A549 (cell line): Measurements from ENCODE around the gene MYOD1. TPM values are rescaled to one million over a fixed set of nuclear protein-coding genes. Genes with fewer than 3 reads are reported as not detected.

Experiments used
- ATAC-seq, 2 experiments: fragments of 200-7000 bp in 1 of 2; fragments of >200 bp in 1 of 2; cut with Nextera tagmentation in 1 of 2; cut with Tn5 transposase in 1 of 2; 3 replicates each; pipeline versions ENCODE4 v1.8.0 to v1.9.1; 2018 to 2020; ENCODE audit warnings: mild to moderate bottlenecking in 1 of 2, moderate library complexity in 1 of 2
- CTCF ChIA-PET: fragments of 300-600 bp; sonication (Branson Sonifier 250); formaldehyde crosslinking; extraction: SDS; loops from one replicate; lab custom pipeline; 2021; ENCODE audit warnings: antibody characterized with exemption, inconsistent platforms; lab: Yijun Ruan, JAX
- POLR2A ChIA-PET: fragments of 350-600 bp; formaldehyde crosslinking; extraction: SDS; loops from one replicate; lab custom pipeline; 2021; ENCODE audit warnings: antibody characterized with exemption, inconsistent platforms; lab: Yijun Ruan, JAX
- DNase-seq, 2 experiments: peaks; one replicate each; pipeline versions ENCODE4 v3.0.0 to v3.0.0-alpha.2; 2011 to 2016; ENCODE audit warnings: low read depth in 1 of 2, low spot score in 1 of 2
- FAIRE-seq: peaks from 2 replicates; lab custom pipeline; 2011; peaks lifted over from hg19 to GRCh38; lab: Jason Lieb, UNC
- H3K27ac ChIP-seq, 2 experiments: fragments of >200 bp; sonication (Bioruptor Twin); formaldehyde crosslinking; 3 replicates each; pipeline ENCODE4 v1.5.1; 2016 to 2017
- H3K4me1 ChIP-seq: fragments of >200 bp; sonication (Bioruptor Twin); formaldehyde crosslinking; 3 replicates; pipeline ENCODE4 v1.6.1; 2016
- H3K4me2 ChIP-seq: fragments of >200 bp; sonication (Bioruptor Twin); formaldehyde crosslinking; 3 replicates; pipeline ENCODE4 v1.6.1; 2016
- H3K4me3 ChIP-seq: fragments of >200 bp; sonication (Bioruptor Twin); formaldehyde crosslinking; 3 replicates; pipeline ENCODE4 v1.5.1; 2016
- H3K9me3 ChIP-seq: fragments of >200 bp; sonication (Bioruptor Twin); formaldehyde crosslinking; 3 replicates; pipeline ENCODE4 v1.6.1; 2016
- BHLHE40 ChIP-seq: IDR thresholded peaks from 2 replicates; pipeline ENCODE4 v1.6.1; 2012; ENCODE audit warnings: low read depth, low read length, inconsistent platforms
- CBX8 ChIP-seq: fragments of 200-600 bp; sonication (generic); IDR thresholded peaks from 2 replicates; pipeline ENCODE4 v1.6.1; 2016
- CEBPB ChIP-seq, 2 experiments: fragments of >200 bp in 1 of 2; sonication (Bioruptor Twin) in 1 of 2; formaldehyde crosslinking in 1 of 2; IDR thresholded peaks; 2 replicates each; pipeline ENCODE4 v1.6.1; 2012 to 2016
- CHD4 ChIP-seq: fragments of 200-600 bp; sonication (generic); IDR thresholded peaks from 2 replicates; pipeline ENCODE4 v1.6.1; 2016; ENCODE audit warnings: antibody characterized with exemption, mild to moderate bottlenecking, borderline replicate concordance
- EHF ChIP-seq: fragments of 250-450 bp; sonication (Bioruptor Pico); IDR thresholded peaks from 2 replicates; pipeline ENCODE4 v1.5.0; 2020; ENCODE audit warnings: mild to moderate bottlenecking
- FOSL2 ChIP-seq, 2 experiments: fragments of 450-650 bp in 1 of 2; fragments of >200 bp in 1 of 2; sonication (Bioruptor Twin) in 1 of 2; formaldehyde crosslinking; IDR thresholded peaks; 2 replicates each; pipeline versions ENCODE4 v1.5.0 to v1.6.1; 2016 to 2020; ENCODE audit warnings: mild to moderate bottlenecking in 1 of 2, moderate library complexity in 1 of 2
- GATA3 ChIP-seq: IDR thresholded peaks from 2 replicates; pipeline ENCODE4 v1.6.1; 2012; ENCODE audit warnings: borderline replicate concordance
- HOXA7 ChIP-seq: fragments of 250-450 bp; sonication (Bioruptor Pico); IDR thresholded peaks from 2 replicates; pipeline ENCODE4 v1.5.0; 2020; ENCODE audit warnings: mild to moderate bottlenecking, moderate library complexity
- HOXB13 ChIP-seq: fragments of 250-450 bp; sonication (Bioruptor Pico); IDR thresholded peaks from 2 replicates; pipeline ENCODE4 v1.5.0; 2020; ENCODE audit warnings: low read depth, mild to moderate bottlenecking, moderate library complexity
- JUNB ChIP-seq: fragments of >200 bp; sonication (Bioruptor Twin); formaldehyde crosslinking; IDR thresholded peaks from 2 replicates; pipeline ENCODE4 v1.6.1; 2016
- KDM1A ChIP-seq: fragments of 200-600 bp; sonication (generic); IDR thresholded peaks from 2 replicates; pipeline ENCODE4 v1.6.1; 2016; ENCODE audit warnings: low read depth, mild to moderate bottlenecking
- KDM5A ChIP-seq: fragments of 200-600 bp; sonication (generic); IDR thresholded peaks from 2 replicates; pipeline ENCODE4 v1.6.1; 2016; ENCODE audit warnings: antibody characterized with exemption, mild to moderate bottlenecking
- MAFK ChIP-seq: fragments of 450-650 bp; IDR thresholded peaks from 2 replicates; pipeline ENCODE4 v1.6.1; 2014; ENCODE audit not compliant: partially characterized antibody
- MAZ ChIP-seq: fragments of 150-350 bp; IDR thresholded peaks from 2 replicates; pipeline ENCODE4 v1.6.1; 2014; ENCODE audit warnings: antibody characterized with exemption, low read depth, low read length, borderline replicate concordance
- MYC ChIP-seq: IDR thresholded peaks from 2 replicates; pipeline ENCODE4 v1.6.1; 2012; ENCODE audit warnings: mild to moderate bottlenecking, inconsistent platforms, low read length, improper control_type of control experiment, borderline replicate concordance
- NFE2L2 ChIP-seq: fragments of 150-350 bp; conservative IDR thresholded peaks from 2 replicates; pipeline ENCODE4 v1.6.1; 2014; ENCODE audit warnings: low read length
- PHF8 ChIP-seq: fragments of 200-600 bp; sonication (generic); IDR thresholded peaks from 2 replicates; pipeline ENCODE4 v1.6.1; 2016; ENCODE audit warnings: low read depth, mild to moderate bottlenecking, antibody characterized with exemption, moderate library complexity, borderline replicate concordance
- POLR2AphosphoS2 ChIP-seq: conservative IDR thresholded peaks from 2 replicates; pipeline ENCODE4 v1.6.1; 2012; ENCODE audit warnings: low read length, improper control_type of control experiment, inconsistent platforms
- SREBF2 ChIP-seq: fragments of 450-650 bp; IDR thresholded peaks from 2 replicates; pipeline ENCODE4 v1.6.1; 2014; ENCODE audit warnings: mild to moderate bottlenecking, moderate library complexity
- TFCP2L1 ChIP-seq: fragments of 250-450 bp; sonication (Bioruptor Pico); IDR thresholded peaks from 2 replicates; pipeline ENCODE4 v1.5.0; 2021; ENCODE audit warnings: mild to moderate bottlenecking
- USF2 ChIP-seq: fragments of 450-650 bp; IDR thresholded peaks from 2 replicates; pipeline ENCODE4 v1.6.1; 2014; ENCODE audit warnings: antibody characterized with exemption
- ZC3H11A ChIP-seq: fragments of 450-650 bp; IDR thresholded peaks from 2 replicates; pipeline ENCODE4 v1.6.1; 2014; ENCODE audit warnings: antibody characterized with exemption, mild to moderate bottlenecking
- ZFP36 ChIP-seq: fragments of 450-650 bp; IDR thresholded peaks from 2 replicates; pipeline ENCODE4 v1.6.1; 2014; ENCODE audit warnings: borderline replicate concordance; ENCODE audit not compliant: partially characterized antibody
- ZSCAN20 ChIP-seq: fragments of 250-450 bp; sonication (Bioruptor Pico); IDR thresholded peaks from 2 replicates; pipeline ENCODE4 v1.8.0; 2022; ENCODE audit warnings: mild to moderate bottlenecking, moderate library complexity
- WGBS: methylation state at CpG from one replicate; pipeline ENCODE4 v1.1.6; 2017; ENCODE audit errors: missing lambda C conversion rate; 5-methylcytosine and 5-hydroxymethylcytosine counted together
- polyA plus RNA-seq, 4 experiments: library from polyadenylated mRNA; depleted of rRNA in 3 of 4; stranded (reverse); fragments of >200 nt; fragmentation: RNase III in 1 of 4; extraction: RNeasy Plus Mini Kit Qiagen cat#74134 plus additional on column Dnase treatment in 1 of 4; gene quantifications; 2 replicates in 3 of 4; 3 replicates in 1 of 4; pipeline ENCODE4 v1.2.3, GENCODE V29; 2011 to 2017
- TF ChIP-seq, protein P1 (sequence below): fragments of >200 bp; sonication (Bioruptor Twin); formaldehyde crosslinking; IDR thresholded peaks from 2 replicates; pipeline ENCODE4 v1.6.1; 2016
- TF ChIP-seq, protein P2 (sequence below): fragments of >200 bp; sonication (Bioruptor Twin); formaldehyde crosslinking; IDR thresholded peaks from 3 replicates; pipeline ENCODE4 v1.5.1; 2016
- TF ChIP-seq, protein P3 (sequence below): IDR thresholded peaks from 2 replicates; pipeline ENCODE4 v1.6.1; 2012
- TF ChIP-seq, protein P4 (sequence below): fragments of 250-450 bp; sonication (Bioruptor Pico); IDR thresholded peaks from 2 replicates; pipeline ENCODE4 v1.5.0; 2021; ENCODE audit warnings: mild to moderate bottlenecking, moderate library complexity, borderline replicate concordance

Gene MYOD1
- polyA plus RNA-seq, 2 of the 4 experiments (the other 2 are of a cell fraction) = not detected

- peaks cover 15% of the 10 kb centered on the region; the same call in 2 of the 3 replicates for H3K4me1 ChIP-seq
- H3K4me3 ChIP-seq = peak overlapping the region; percentile 23; the same call in 2 of the 3 replicates
- FAIRE-seq = no peak
- TF ChIP-seq, protein P1, sequence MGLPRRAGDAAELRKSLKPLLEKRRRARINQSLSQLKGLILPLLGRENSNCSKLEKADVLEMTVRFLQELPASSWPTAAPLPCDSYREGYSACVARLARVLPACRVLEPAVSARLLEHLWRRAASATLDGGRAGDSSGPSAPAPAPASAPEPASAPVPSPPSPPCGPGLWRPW = no peak
- TF ChIP-seq, protein P2, sequence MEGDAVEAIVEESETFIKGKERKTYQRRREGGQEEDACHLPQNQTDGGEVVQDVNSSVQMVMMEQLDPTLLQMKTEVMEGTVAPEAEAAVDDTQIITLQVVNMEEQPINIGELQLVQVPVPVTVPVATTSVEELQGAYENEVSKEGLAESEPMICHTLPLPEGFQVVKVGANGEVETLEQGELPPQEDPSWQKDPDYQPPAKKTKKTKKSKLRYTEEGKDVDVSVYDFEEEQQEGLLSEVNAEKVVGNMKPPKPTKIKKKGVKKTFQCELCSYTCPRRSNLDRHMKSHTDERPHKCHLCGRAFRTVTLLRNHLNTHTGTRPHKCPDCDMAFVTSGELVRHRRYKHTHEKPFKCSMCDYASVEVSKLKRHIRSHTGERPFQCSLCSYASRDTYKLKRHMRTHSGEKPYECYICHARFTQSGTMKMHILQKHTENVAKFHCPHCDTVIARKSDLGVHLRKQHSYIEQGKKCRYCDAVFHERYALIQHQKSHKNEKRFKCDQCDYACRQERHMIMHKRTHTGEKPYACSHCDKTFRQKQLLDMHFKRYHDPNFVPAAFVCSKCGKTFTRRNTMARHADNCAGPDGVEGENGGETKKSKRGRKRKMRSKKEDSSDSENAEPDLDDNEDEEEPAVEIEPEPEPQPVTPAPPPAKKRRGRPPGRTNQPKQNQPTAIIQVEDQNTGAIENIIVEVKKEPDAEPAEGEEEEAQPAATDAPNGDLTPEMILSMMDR = no peak
- TF ChIP-seq POLR2AphosphoS2 (no peak), PHF8 (no peak), ZSCAN20 (CRISPR knock-in tag) (no peak), NFE2L2 (no peak), CBX8 (no peak), GATA3 (no peak), EHF (CRISPR knock-in tag) (no peak), KDM5A (no peak), MAFK (no peak), TFCP2L1 (no peak), CEBPB (IDR thresholded peaks at IDR 0.05) (no peak), HOXB13 (CRISPR knock-in tag) (no peak), ZC3H11A (no peak), MYC (no peak), FOSL2 (IDR thresholded peaks at IDR 0.05) (no peak), FOSL2 (CRISPR knock-in tag; IDR thresholded peaks at IDR 0.05) (no peak), MAZ (no peak)
- TF ChIP-seq, protein P3, sequence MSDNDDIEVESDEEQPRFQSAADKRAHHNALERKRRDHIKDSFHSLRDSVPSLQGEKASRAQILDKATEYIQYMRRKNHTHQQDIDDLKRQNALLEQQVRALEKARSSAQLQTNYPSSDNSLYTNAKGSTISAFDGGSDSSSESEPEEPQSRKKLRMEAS = no peak
- peak overlapping the region; percentile 69 for H3K4me2 ChIP-seq
- no peak overlapping the region for H3K27ac ChIP-seq
- peak in 1 of 2 experiments; percentile 46; a peak in 3 of 6 replicates for ATAC-seq
- POLR2A ChIA-PET = no interaction called here
- WGBS = 34% methylated on average over 26 of the region's 56 CpGs
- DNase-seq = no peak
- no peaks in the 10 kb centered on the region for H3K9me3 ChIP-seq
- CTCF ChIA-PET = interaction anchor here (0.7 to 10.4 kb wide), 13 partner anchors 9 to 259 kb away, joined by 3 to 85 read pairs (median 4); partner anchors contain the start of gene KCNC1
Observed at GRCh38 chr11:17721242-17721999, 2.0 kb downstream of the MYOD1 start.

DNA sequence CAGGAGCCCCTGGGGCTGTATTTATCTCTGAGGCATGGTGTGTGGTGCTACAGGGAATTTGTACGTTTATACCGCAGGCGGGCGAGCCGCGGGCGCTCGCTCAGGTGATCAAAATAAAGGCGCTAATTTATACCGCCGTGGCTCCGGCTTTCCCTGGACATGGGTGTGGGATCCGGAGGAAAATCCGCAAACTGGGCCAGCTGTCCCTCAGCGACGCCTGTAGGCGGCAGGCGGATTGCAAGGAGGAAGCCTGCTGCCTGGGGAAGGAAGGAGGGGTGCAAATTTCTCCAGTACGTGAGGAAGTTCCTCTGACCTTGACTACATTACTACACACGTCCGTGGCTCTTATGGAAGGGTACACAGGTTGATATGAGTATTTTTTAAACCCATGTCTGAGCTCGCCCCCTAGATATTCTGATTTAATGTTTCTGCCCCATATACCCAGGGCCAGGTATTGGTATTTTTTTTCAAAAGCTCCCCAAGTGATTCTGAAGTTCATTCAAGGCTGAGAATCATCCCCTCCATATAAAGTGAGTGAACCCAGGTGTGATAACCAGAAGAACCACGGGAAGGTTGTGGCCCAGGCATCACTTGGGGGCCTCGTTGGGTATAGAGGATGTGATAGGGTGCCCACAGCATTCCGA, 2.8 kb downstream of the MYOD1 start:
- FAIRE-seq (no peak), DNase-seq (peak; percentile 48 to 56), ATAC-seq (peak; percentile 12 to 70; a peak in 4 of 6 replicates)
- H3K27ac ChIP-seq = no peak overlapping the region
- H3K4me3 ChIP-seq = no peak overlapping the region
- ChIA-PET POLR2A (no interaction called here), CTCF (interaction anchor here (0.9 to 10.4 kb wide), 12 partner anchors 10 to 388 kb away, joined by 3 to 85 read pairs (median 4); partner anchors contain the start of gene KCNC1)
- no peaks in the 10 kb centered on the region for H3K9me3 ChIP-seq
- peak overlapping the region; percentile 69 for H3K4me2 ChIP-seq
- H3K4me1 ChIP-seq = peaks cover 15% of the 10 kb centered on the region; the same call in 2 of the 3 replicates
- WGBS = 8% methylated on average over 25 of the region's 25 CpGs
- no peak for TF ChIP-seq ZFP36
- TF ChIP-seq, protein P4, sequence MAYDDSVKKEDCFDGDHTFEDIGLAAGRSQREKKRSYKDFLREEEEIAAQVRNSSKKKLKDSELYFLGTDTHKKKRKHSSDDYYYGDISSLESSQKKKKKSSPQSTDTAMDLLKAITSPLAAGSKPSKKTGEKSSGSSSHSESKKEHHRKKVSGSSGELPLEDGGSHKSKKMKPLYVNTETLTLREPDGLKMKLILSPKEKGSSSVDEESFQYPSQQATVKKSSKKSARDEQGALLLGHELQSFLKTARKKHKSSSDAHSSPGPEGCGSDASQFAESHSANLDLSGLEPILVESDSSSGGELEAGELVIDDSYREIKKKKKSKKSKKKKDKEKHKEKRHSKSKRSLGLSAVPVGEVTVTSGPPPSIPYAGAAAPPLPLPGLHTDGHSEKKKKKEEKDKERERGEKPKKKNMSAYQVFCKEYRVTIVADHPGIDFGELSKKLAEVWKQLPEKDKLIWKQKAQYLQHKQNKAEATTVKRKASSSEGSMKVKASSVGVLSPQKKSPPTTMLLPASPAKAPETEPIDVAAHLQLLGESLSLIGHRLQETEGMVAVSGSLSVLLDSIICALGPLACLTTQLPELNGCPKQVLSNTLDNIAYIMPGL = no peak
- TF ChIP-seq KDM1A = no peak
- TF ChIP-seq HOXA7 = no peak
- no peak for TF ChIP-seq CHD4
- TF ChIP-seq BHLHE40 = no peak
- TF ChIP-seq CEBPB (IDR thresholded peaks at IDR 0.05) = no peak
- TF ChIP-seq, protein P2 = peak; percentile 39; the same call in 2 of the 3 replicates
- TF ChIP-seq, protein P3 = no peak
- no peak for TF ChIP-seq MAZ
- no peak for TF ChIP-seq SREBF2
- TF ChIP-seq JUNB = no peak
- no peak for TF ChIP-seq USF2
- TF ChIP-seq ZSCAN20 (CRISPR knock-in tag) = no peak
